Chondrocyte (in vitro differentiated cells): ENCODE data around the gene GSK3B. TPM values are rescaled to one million over a fixed set of nuclear protein-coding genes. Genes with fewer than 3 reads are reported as not detected.
"Not testable (repeated sequence)": the region's sequence is repeated elsewhere in the genome, so short reads cannot be mapped to it uniquely, and the experiment has no call there.

ENCODE experiments used
- DNase-seq: peaks from one replicate; pipeline ENCODE4 v3.0.0; 2021; ENCODE audit warnings: mixed read lengths, low spot score
- H3K27ac Mint-ChIP-seq: one replicate; pipeline ENCODE4 v1.8.0; 2021; ENCODE audit warnings: mild to moderate bottlenecking, moderate library complexity, mixed read lengths; ENCODE audit not compliant: unreplicated experiment
- H3K27me3 Mint-ChIP-seq: 2 replicates; pipeline ENCODE4 v1.8.0; 2021; ENCODE audit warnings: low read depth, mixed read lengths
- H3K36me3 Mint-ChIP-seq: 2 replicates; pipeline ENCODE4 v1.8.0; 2021; ENCODE audit warnings: low read depth, mixed read lengths
- H3K4me1 Mint-ChIP-seq: 2 replicates; pipeline ENCODE4 v1.8.0; 2021; ENCODE audit warnings: low read depth, mild to moderate bottlenecking, mixed read lengths
- H3K4me3 Mint-ChIP-seq: one replicate; pipeline ENCODE4 v1.8.0; 2021; ENCODE audit warnings: mild to moderate bottlenecking, moderate library complexity, mixed read lengths; ENCODE audit not compliant: unreplicated experiment
- H3K9me3 Mint-ChIP-seq: 2 replicates; pipeline ENCODE4 v1.8.0; 2021; ENCODE audit warnings: low read depth, mixed read lengths
- total RNA-seq: library from RNA; stranded (reverse); gene quantifications from 3 replicates; pipeline ENCODE4 v1.2.1, GENCODE V29; 2021
- TF ChIP-seq, protein P1 (sequence below): fragments of 200-600 bp; sonication (generic); IDR thresholded peaks from 2 replicates; pipeline ENCODE4 v1.5.0; 2021; ENCODE audit warnings: antibody characterized with exemption, mild to moderate bottlenecking, moderate library complexity

The GSK3B gene
- total RNA-seq, 1 donor from 2014 or later: 73.0 TPM

DNA sequence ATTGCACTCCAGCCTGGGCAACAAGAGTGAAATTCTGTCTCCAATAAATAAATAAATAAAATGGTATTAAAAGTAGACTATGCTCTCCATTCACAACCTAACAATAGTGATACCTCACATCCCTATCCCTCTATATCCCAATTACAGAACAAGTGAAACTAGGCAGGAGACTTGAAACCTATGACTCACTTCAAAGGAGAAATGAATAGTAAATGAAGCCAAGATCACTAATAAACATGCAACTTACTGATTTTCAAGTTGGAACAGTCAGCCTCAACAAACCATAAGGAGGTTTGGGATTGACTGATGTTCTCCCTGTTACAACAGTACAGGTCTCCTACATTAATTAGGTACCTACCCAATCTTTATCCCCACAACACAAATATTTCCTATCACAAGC is 103.4 kb downstream of the GSK3B start:
- Mint-ChIP-seq H3K4me3 (no peak overlapping the region), H3K27me3 (no peaks in the 10 kb centered on the region), H3K27ac (no peak overlapping the region), H3K4me1 (peaks cover 37% of the 10 kb centered on the region), H3K9me3 (peaks cover 7% of the 10 kb centered on the region), H3K36me3 (no peaks in the 10 kb centered on the region)
- TF ChIP-seq, protein P1, sequence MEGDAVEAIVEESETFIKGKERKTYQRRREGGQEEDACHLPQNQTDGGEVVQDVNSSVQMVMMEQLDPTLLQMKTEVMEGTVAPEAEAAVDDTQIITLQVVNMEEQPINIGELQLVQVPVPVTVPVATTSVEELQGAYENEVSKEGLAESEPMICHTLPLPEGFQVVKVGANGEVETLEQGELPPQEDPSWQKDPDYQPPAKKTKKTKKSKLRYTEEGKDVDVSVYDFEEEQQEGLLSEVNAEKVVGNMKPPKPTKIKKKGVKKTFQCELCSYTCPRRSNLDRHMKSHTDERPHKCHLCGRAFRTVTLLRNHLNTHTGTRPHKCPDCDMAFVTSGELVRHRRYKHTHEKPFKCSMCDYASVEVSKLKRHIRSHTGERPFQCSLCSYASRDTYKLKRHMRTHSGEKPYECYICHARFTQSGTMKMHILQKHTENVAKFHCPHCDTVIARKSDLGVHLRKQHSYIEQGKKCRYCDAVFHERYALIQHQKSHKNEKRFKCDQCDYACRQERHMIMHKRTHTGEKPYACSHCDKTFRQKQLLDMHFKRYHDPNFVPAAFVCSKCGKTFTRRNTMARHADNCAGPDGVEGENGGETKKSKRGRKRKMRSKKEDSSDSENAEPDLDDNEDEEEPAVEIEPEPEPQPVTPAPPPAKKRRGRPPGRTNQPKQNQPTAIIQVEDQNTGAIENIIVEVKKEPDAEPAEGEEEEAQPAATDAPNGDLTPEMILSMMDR: no peak
- DNase-seq: no peak

DNA sequence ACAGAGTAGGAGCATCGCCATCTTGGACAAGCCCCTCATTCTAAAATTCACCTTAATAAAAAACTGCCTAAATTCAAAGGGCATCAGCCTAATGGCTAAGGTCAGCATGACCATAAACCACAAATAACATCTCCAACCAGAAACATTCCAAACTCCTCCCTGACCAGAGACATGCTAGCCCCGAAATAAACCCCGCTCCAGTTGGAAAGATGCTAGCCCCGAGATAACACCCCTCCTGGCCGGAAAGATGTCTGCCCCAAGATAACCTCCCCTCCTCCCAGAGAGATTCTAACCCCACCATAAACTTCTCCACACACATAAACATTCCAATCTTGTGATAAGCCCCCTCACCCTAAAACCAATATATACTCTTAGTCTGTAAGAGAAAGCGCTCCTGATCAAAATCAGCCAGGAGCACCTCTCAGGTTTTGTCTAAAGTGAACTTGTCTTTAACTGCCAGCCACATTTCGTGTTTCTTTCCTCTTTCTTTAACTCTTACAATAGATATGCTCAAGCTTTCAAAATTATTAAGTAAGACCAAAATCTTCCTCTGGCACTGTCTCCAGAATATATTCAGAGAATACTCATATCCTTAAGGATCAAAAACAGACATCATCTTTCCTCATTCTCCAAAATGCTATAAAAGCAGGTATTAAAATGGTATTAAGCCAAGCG is 104.1 kb downstream of the GSK3B start:
- TF ChIP-seq, protein P1: no peak
- Mint-ChIP-seq H3K27ac (no peak overlapping the region), H3K27me3 (no peaks in the 10 kb centered on the region), H3K4me1 (peaks cover 37% of the 10 kb centered on the region), H3K4me3 (no peak overlapping the region), H3K36me3 (peaks cover 4% of the 10 kb centered on the region), H3K9me3 (peaks cover 14% of the 10 kb centered on the region)
- DNase-seq: no peak

DNA sequence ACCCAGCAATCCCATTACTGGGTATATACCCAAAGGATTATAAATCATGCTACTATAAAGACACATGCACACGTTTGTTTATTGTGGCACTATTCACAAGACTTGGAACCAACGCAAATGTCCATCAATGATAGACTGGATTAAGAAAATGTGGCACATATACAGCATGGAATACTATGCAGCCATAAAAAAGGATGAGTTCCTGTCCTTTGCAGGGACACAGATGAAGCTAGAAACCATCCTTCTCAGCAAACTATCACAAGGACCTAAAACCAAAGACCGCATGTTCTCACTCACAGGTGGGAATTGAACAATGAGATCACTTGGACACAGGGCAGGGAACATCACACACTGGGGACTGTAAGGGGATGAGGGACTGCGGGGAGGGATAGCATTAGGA is 107.4 kb downstream of the GSK3B start:
- H3K4me1 Mint-ChIP-seq: peaks cover 31% of the 10 kb centered on the region
- H3K4me3 Mint-ChIP-seq, H3K27me3 Mint-ChIP-seq, H3K27ac Mint-ChIP-seq, DNase-seq: not testable (repeated sequence)
- peaks cover 36% of the 10 kb centered on the region for H3K9me3 Mint-ChIP-seq
- H3K36me3 Mint-ChIP-seq: peaks cover 11% of the 10 kb centered on the region

DNA sequence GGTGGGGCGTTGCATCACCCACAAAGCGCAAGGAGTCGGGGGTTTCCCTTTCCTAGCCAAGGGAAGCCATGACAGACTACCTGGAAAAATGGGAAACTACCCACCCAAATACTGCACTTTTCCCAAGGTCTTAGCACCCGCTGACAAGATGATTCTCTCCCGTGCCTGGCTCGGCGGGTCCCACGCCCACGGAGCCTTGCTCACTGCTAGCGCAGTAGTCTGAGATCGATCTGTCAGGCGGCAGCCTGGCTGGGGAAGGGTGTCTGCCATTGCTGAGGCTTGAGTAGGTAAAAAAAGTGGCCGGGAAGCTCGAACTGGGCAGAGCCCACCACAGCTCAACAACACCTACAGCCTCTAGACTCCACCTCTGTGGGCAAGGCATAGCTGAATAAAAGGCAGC is 112.9 kb downstream of the GSK3B start:
- no peaks in the 10 kb centered on the region for H3K27me3 Mint-ChIP-seq

DNA sequence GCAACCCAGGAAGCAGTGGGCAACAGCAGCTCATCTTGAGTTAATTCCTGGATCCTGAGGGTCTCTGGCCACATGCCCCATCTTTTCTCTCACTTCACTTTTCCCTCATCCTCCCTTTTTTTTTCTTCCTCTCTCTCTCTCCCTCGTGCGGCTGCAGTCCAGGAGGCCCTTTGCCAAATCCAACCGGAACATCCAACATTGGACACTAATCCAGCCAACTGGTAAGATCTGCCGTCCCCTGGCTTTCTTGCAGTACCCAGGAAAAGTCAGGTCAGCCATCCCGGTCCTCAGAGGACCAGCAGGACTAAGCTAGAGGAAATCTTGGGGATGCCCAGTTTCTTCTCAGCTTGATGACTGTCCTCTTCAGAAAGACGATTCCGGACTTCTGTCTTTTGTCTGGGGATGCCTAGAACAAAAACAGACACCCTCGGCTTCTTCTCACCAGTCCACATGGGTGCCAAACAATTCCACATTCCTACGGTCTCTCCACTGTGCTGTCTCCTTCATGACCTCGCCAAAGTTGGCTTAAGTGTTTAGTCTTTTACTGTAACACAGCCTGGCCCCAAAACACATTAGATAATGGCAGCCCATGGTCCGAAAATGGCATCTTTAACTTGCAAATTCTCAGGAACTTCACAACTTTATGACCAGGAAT is 115.6 kb downstream of the GSK3B start:
- Mint-ChIP-seq H3K27ac (no peak overlapping the region), H3K36me3 (peaks cover 4% of the 10 kb centered on the region), H3K9me3 (peaks cover 10% of the 10 kb centered on the region), H3K4me1 (peaks cover 10% of the 10 kb centered on the region), H3K27me3 (no peaks in the 10 kb centered on the region), H3K4me3 (no peak overlapping the region)
- no peak for DNase-seq
- TF ChIP-seq, protein P1: no peak

More for the DNA sequence above, 112.9 kb downstream of the GSK3B start:
- Mint-ChIP-seq H3K4me1 (peaks cover 12% of the 10 kb centered on the region), H3K9me3 (peaks cover 34% of the 10 kb centered on the region), H3K27ac (no peak overlapping the region), H3K36me3 (peaks cover 14% of the 10 kb centered on the region), H3K4me3 (no peak overlapping the region)
- TF ChIP-seq, protein P1: no peak
- no peak for DNase-seq

DNA sequence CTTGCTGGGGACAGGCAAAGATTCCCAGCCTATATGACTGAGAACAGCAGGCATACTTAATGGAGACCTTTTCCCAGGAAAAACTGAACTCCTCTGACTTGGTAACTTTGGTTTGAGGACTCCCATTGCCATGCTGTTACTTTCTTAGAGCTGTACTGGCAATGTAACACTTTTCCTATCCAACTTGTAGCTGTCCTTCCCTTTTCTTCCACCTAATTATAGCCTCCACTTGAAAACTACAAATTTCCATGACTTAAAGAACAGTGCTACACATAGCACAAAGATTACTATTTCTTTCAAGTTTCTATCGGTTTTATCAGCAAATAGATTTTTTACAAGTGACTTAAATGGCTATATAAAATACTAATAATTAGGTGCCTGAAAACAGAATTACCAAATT is 116.9 kb downstream of the GSK3B start:
- peaks cover 12% of the 10 kb centered on the region for H3K4me1 Mint-ChIP-seq
- peaks cover 4% of the 10 kb centered on the region for H3K9me3 Mint-ChIP-seq
- H3K27ac Mint-ChIP-seq: no peak overlapping the region
- no peak overlapping the region for H3K4me3 Mint-ChIP-seq
- no peaks in the 10 kb centered on the region for H3K27me3 Mint-ChIP-seq
- H3K36me3 Mint-ChIP-seq: peaks cover 4% of the 10 kb centered on the region
- no peak for DNase-seq
- TF ChIP-seq, protein P1: no peak
